T47D (cell line): ENCODE results near the gene ARHGAP18.

ENCODE experiments used
- DNase-seq, 2 experiments: peaks; one replicate each; pipeline versions ENCODE4 v3.0.0 to v3.0.0-alpha.2; 2011 to 2012; ENCODE audit warnings: low read depth in 1 of 2, low spot score in 1 of 2
- JUND ChIP-seq: IDR thresholded peaks from 2 replicates; pipeline ENCODE4 v1.6.1; 2012; ENCODE audit warnings: low read depth
- in situ Hi-C: cut with HindIII; loops from 2 replicates; pipeline ENCODE4 v1.10.0; 2016; ENCODE audit warnings: low sequenced_read_pairs, low pct_unique_long_range_greater_than_20kb

Gene ARHGAP18

GRCh38 chr6:129694036-129694435, 15.9 kb downstream of the ARHGAP18 start:
- in situ Hi-C loops: no loop called here
- DNase-seq: no peak
- TF ChIP-seq JUND: no peak

- no peak for DNase-seq
- TF ChIP-seq JUND: no peak
- in situ Hi-C loops: no loop called here
Observed at GRCh38 chr6:129692467-129692866, 17.5 kb downstream of the ARHGAP18 start.

- no peak for DNase-seq
- in situ Hi-C loops: no loop called here
- no peak for TF ChIP-seq JUND
Observed at GRCh38 chr6:129691709-129692108, 18.3 kb downstream of the ARHGAP18 start.

- TF ChIP-seq JUND: no peak
- in situ Hi-C loops: no loop called here
- no peak for DNase-seq
Observed at GRCh38 chr6:129691043-129691640, 18.8 kb downstream of the ARHGAP18 start.

GRCh38 chr6:129686941-129687627, 22.9 kb downstream of the ARHGAP18 start:
- in situ Hi-C loops: no loop called here
- TF ChIP-seq JUND: no peak
- DNase-seq: no peak

- no peak for DNase-seq
- no peak for TF ChIP-seq JUND
- in situ Hi-C loops: no loop called here
Observed at GRCh38 chr6:129685662-129686031, 24.3 kb downstream of the ARHGAP18 start.

GRCh38 chr6:129684903-129685661, 24.9 kb downstream of the ARHGAP18 start:
- no peak for TF ChIP-seq JUND
- in situ Hi-C loops: no loop called here
- no peak for DNase-seq

GRCh38 chr6:129684323-129684884, 25.6 kb downstream of the ARHGAP18 start:
- DNase-seq: no peak
- in situ Hi-C loops: no loop called here
- TF ChIP-seq JUND: no peak

GRCh38 chr6:129683601-129684322, 26.2 kb downstream of the ARHGAP18 start:
- no peak for TF ChIP-seq JUND
- in situ Hi-C loops: no loop called here
- DNase-seq: no peak

GRCh38 chr6:129681913-129682205, 28.1 kb downstream of the ARHGAP18 start:
- in situ Hi-C loops: no loop called here
- no peak for DNase-seq
- TF ChIP-seq JUND: no peak

GRCh38 chr6:129680633-129681032, 29.3 kb downstream of the ARHGAP18 start:
- in situ Hi-C loops: no loop called here
- no peak for DNase-seq
- TF ChIP-seq JUND: no peak

- TF ChIP-seq JUND: no peak
Observed at GRCh38 chr6:129679758-129680157, 30.2 kb downstream of the ARHGAP18 start.

More at GRCh38 chr6:129679758-129680157, 30.2 kb downstream of the ARHGAP18 start:
- in situ Hi-C loops: no loop called here
- no peak for DNase-seq
